Spinal cord (tissue), 10 donors: ENCODE results near the gene FMO1. TPM values are rescaled to one million over a fixed set of nuclear protein-coding genes. Genes with fewer than 3 reads are reported as not detected.
"Not testable (repeated sequence)": the region's sequence is repeated elsewhere in the genome, so short reads cannot be mapped to it uniquely, and the experiment has no call there.

Experiments used
- DNase-seq, 6 donors: peaks; one replicate each; pipeline versions ENCODE4 v3.0.0 to v3.0.0-alpha.2; 2013 to 2015; ENCODE audit warnings: low spot score in 6 of 6, low read depth in 4 of 6
- H3K27ac ChIP-seq: one replicate; pipeline ENCODE4 v1.5.1; 2013; ENCODE audit warnings: low read depth, low read length, control low read depth
- H3K27me3 ChIP-seq: one replicate; pipeline ENCODE4 v1.6.1; 2013; ENCODE audit warnings: low read length; ENCODE audit not compliant: control insufficient read depth, insufficient read depth
- H3K36me3 ChIP-seq: one replicate; pipeline ENCODE4 v1.6.1; 2013; ENCODE audit warnings: low read length; ENCODE audit not compliant: control insufficient read depth, insufficient read depth
- H3K4me1 ChIP-seq: one replicate; pipeline ENCODE4 v1.6.1; 2013; ENCODE audit warnings: low read length; ENCODE audit not compliant: control insufficient read depth, insufficient read depth
- H3K4me3 ChIP-seq: one replicate; pipeline ENCODE4 v1.5.1; 2013; ENCODE audit warnings: low read depth, low read length, control low read depth
- H3K9me3 ChIP-seq: one replicate; pipeline ENCODE4 v1.6.1; 2013; ENCODE audit warnings: low read length; ENCODE audit not compliant: control insufficient read depth, insufficient read depth
- WGBS: methylation state at CpG from one replicate; pipeline ENCODE4 v1.1.5; 2013; ENCODE audit warnings: missing lambda C conversion rate; ENCODE audit not compliant: insufficient coverage; 5-methylcytosine and 5-hydroxymethylcytosine counted together
- polyA plus RNA-seq, 2 donors: library from polyadenylated mRNA; unstranded; fragments of 120-200 nt; gene quantifications; one replicate each; pipeline ENCODE4 v1.2.1, GENCODE V29; 2013; ENCODE audit not compliant: insufficient read length in 2 of 2
- total RNA-seq, 2 donors: library from RNA; depleted of rRNA in 1 of 2; stranded (reverse); fragments of 120-200 nt in 1 of 2; fragments of >200 nt in 1 of 2; gene quantifications; one replicate each; pipeline versions ENCODE4 v1.2.3 to v1.2.4, GENCODE V29; 2013 to 2014
- donor health status: healthy.

The FMO1 gene
- total and polyA plus RNA-seq, 4 donors = 3.0 to 75.7 (median 30.1) TPM

- no peak overlapping the region for H3K27ac ChIP-seq
- no peaks in the 10 kb centered on the region for H3K27me3 ChIP-seq
- no peak overlapping the region for H3K4me3 ChIP-seq
- H3K9me3 ChIP-seq = no peaks in the 10 kb centered on the region
- H3K4me1 ChIP-seq = no peaks in the 10 kb centered on the region
- no peak for DNase-seq
- H3K36me3 ChIP-seq = no peaks in the 10 kb centered on the region
Measured at GRCh38 chr1:171231326-171231725, 17.0 kb upstream of the FMO1 start.

GRCh38 chr1:171233183-171233582, 15.1 kb upstream of the FMO1 start:
- Histone ChIP-seq H3K27ac (no peak overlapping the region), H3K36me3 (no peaks in the 10 kb centered on the region), H3K27me3 (no peaks in the 10 kb centered on the region), H3K9me3 (peaks cover 2% of the 10 kb centered on the region), H3K4me1 (no peaks in the 10 kb centered on the region), H3K4me3 (no peak overlapping the region)
- DNase-seq = no peak
- WGBS = no CpG with 5 or more reads among the region's 1 CpG

GRCh38 chr1:171236231-171236630, 12.1 kb upstream of the FMO1 start:
- not testable (repeated sequence) for H3K27ac ChIP-seq, H3K27me3 ChIP-seq, H3K9me3 ChIP-seq, H3K36me3 ChIP-seq, H3K4me3 ChIP-seq, H3K4me1 ChIP-seq, DNase-seq
- WGBS = 100% methylated on average over 2 of the region's 4 CpGs

GRCh38 chr1:171243878-171244277, 4.4 kb upstream of the FMO1 start:
- Histone ChIP-seq H3K4me3 (no peak overlapping the region), H3K9me3 (no peaks in the 10 kb centered on the region), H3K4me1 (no peaks in the 10 kb centered on the region), H3K27me3 (no peaks in the 10 kb centered on the region), H3K27ac (no peak overlapping the region), H3K36me3 (no peaks in the 10 kb centered on the region)
- DNase-seq = no peak
- WGBS = no CpG with 5 or more reads among the region's 4 CpGs

GRCh38 chr1:171245458-171246064, 2.7 kb upstream of the FMO1 start:
- Histone ChIP-seq H3K27ac (no peak overlapping the region), H3K36me3 (no peaks in the 10 kb centered on the region), H3K4me1 (no peaks in the 10 kb centered on the region), H3K27me3 (no peaks in the 10 kb centered on the region), H3K9me3 (no peaks in the 10 kb centered on the region), H3K4me3 (no peak overlapping the region)
- WGBS = 0% methylated on average over 1 of the region's 6 CpGs
- DNase-seq = no peak

- Histone ChIP-seq H3K36me3 (no peaks in the 10 kb centered on the region), H3K9me3 (no peaks in the 10 kb centered on the region), H3K27ac (no peak overlapping the region), H3K4me3 (no peak overlapping the region), H3K27me3 (peaks cover 3% of the 10 kb centered on the region), H3K4me1 (peaks cover 14% of the 10 kb centered on the region)
- no peak for DNase-seq
- WGBS = no CpG with 5 or more reads among the region's 4 CpGs
Measured at GRCh38 chr1:171247501-171247900, 793 bp upstream of the FMO1 start.

- Histone ChIP-seq H3K36me3 (no peaks in the 10 kb centered on the region), H3K4me3 (no peak overlapping the region), H3K9me3 (no peaks in the 10 kb centered on the region), H3K27me3 (peaks cover 3% of the 10 kb centered on the region), H3K4me1 (peaks cover 16% of the 10 kb centered on the region), H3K27ac (no peak overlapping the region)
- WGBS = no CpG with 5 or more reads among the region's 1 CpG
- no peak for DNase-seq
Measured at GRCh38 chr1:171248841-171249240, 547 bp downstream of the FMO1 start.

GRCh38 chr1:171250263-171250662, 2.0 kb downstream of the FMO1 start:
- WGBS = 71% methylated on average over 1 of the region's 3 CpGs
- H3K9me3 ChIP-seq = no peaks in the 10 kb centered on the region
- H3K27me3 ChIP-seq = peaks cover 3% of the 10 kb centered on the region
- peaks cover 16% of the 10 kb centered on the region for H3K4me1 ChIP-seq
- H3K4me3 ChIP-seq = no peak overlapping the region
- H3K36me3 ChIP-seq = no peaks in the 10 kb centered on the region
- H3K27ac ChIP-seq = no peak overlapping the region
- no peak for DNase-seq

- no peak overlapping the region for H3K27ac ChIP-seq
- H3K36me3 ChIP-seq = no peaks in the 10 kb centered on the region
- under 1% methylated on average over 32 of the region's 34 CpGs for WGBS
- H3K9me3 ChIP-seq = no peaks in the 10 kb centered on the region
- DNase-seq = peak in 2 of 6 donors; percentile 70 to 83
- H3K27me3 ChIP-seq = peaks cover 3% of the 10 kb centered on the region
- peaks cover 16% of the 10 kb centered on the region for H3K4me1 ChIP-seq
- H3K4me3 ChIP-seq = peak overlapping the region; percentile 66
Measured at GRCh38 chr1:171251042-171251951, 3.0 kb downstream of the FMO1 start.

GRCh38 chr1:171251952-171252300, 3.6 kb downstream of the FMO1 start:
- Histone ChIP-seq H3K27ac (no peak overlapping the region), H3K4me1 (peaks cover 16% of the 10 kb centered on the region), H3K27me3 (peaks cover 3% of the 10 kb centered on the region), H3K4me3 (peak overlapping the region; percentile 66), H3K36me3 (no peaks in the 10 kb centered on the region), H3K9me3 (no peaks in the 10 kb centered on the region)
- DNase-seq = no peak
- 5% methylated on average over 3 of the region's 6 CpGs for WGBS
